Tibial nerve (tissue), 4 donors: ENCODE data around the gene MRPS35.

ENCODE experiments used
- EP300 ChIP-seq, 2 donors: sonication (generic); formaldehyde crosslinking; IDR thresholded peaks; one replicate each; pipeline ENCODE4 v1.6.1; 2017; ENCODE audit warnings: antibody characterized with exemption in 2 of 2, mild to moderate bottlenecking in 1 of 2
- TF ChIP-seq, protein P1 (sequence below), 5 experiments: fragments of 200-600 bp in 3 of 5; fragments of 450-650 bp in 2 of 5; sonication (generic) in 3 of 5; IDR thresholded peaks; one replicate each; pipeline ENCODE4 v1.5.1; 2016 to 2019; ENCODE audit warnings: antibody characterized with exemption in 5 of 5, mild to moderate bottlenecking in 3 of 5, moderate library complexity in 2 of 5

GRCh38 chr12:27769142-27769673, 58.6 kb downstream of the MRPS35 start:
- TF ChIP-seq EP300 (IDR thresholded peaks at IDR 0.05): no peak
- TF ChIP-seq, protein P1, sequence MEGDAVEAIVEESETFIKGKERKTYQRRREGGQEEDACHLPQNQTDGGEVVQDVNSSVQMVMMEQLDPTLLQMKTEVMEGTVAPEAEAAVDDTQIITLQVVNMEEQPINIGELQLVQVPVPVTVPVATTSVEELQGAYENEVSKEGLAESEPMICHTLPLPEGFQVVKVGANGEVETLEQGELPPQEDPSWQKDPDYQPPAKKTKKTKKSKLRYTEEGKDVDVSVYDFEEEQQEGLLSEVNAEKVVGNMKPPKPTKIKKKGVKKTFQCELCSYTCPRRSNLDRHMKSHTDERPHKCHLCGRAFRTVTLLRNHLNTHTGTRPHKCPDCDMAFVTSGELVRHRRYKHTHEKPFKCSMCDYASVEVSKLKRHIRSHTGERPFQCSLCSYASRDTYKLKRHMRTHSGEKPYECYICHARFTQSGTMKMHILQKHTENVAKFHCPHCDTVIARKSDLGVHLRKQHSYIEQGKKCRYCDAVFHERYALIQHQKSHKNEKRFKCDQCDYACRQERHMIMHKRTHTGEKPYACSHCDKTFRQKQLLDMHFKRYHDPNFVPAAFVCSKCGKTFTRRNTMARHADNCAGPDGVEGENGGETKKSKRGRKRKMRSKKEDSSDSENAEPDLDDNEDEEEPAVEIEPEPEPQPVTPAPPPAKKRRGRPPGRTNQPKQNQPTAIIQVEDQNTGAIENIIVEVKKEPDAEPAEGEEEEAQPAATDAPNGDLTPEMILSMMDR (IDR thresholded peaks at IDR 0.05): no peak
